ENCODE data around the gene PDCD2.

DNA sequence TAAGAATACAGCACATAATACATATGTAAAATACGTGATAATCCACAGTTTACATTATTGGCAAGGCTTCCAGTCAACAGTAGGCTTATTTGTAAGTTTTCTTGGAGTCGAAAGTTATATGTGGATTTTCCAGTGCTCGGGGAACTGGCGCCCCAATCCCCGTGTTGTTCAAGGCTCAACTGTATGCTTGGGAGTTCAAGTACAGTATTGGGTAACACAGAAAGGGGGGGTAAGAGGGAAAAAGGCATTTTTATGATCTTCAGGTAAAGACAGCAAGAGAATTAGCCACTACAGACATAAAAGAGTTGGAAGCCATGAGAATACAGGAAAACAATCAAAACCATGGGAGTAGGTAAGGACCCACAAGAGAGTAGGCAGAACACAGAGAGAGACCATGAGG is 47.8 kb downstream of the PDCD2 start:
- TF ChIP-seq POLR2A (IDR thresholded peaks at IDR 0.05; ENCODE audit: low read length) = no peak
- TF ChIP-seq GATA1 (IDR thresholded peaks at IDR 0.05; ENCODE audit: low read depth, low read length) = no peak
